Measurements from ENCODE around the gene GIMAP1.

GIMAP1 gene

DNA sequence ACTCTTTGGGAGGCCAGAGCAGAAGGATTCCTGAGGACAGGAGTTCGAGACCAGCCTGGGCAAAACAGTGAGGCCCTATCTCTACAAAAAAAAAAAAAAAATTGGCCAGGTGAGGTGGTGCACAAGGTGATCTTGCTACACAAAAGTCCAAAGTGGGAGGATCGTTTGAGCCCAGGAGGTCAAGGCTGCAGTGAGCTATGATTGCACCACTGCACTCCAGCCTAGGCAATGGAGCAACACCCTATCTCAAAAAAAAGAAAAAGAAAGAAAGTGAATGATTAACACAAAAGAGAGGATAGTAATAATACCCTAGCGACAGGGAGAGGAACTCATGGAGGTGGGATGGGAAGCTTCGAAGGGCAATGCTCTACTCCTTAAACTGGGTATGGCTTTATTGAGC is 53.4 kb downstream of the GIMAP1 start:
- Histone ChIP-seq H3K4me3 (ENCODE audit: low read length in 2 of 2) (no peak overlapping the region), H2BK12ac (ENCODE audit: low read length) (no peak overlapping the region), H4K8ac (ENCODE audit: low read depth, low read length) (no peak overlapping the region), H3K14ac (ENCODE audit: low read length) (no peak overlapping the region), H3K79me1 (ENCODE audit: low read depth, low read length) (no peaks in the 10 kb centered on the region), H3K4me1 (ENCODE audit: control insufficient read depth in 2 of 2, insufficient read depth in 1 of 2, low read depth in 1 of 2, low read length in 2 of 2) (no peaks in the 10 kb centered on the region), H3K23ac (ENCODE audit: low read depth, low read length, poor library complexity) (no peak overlapping the region), H2BK15ac (ENCODE audit: low read length) (no peak overlapping the region), H2AFZ (ENCODE audit: low read length) (no peak overlapping the region), H3K4me2 (ENCODE audit: insufficient read depth, low read length, poor library complexity, severe bottlenecking) (no peak overlapping the region), H2BK5ac (ENCODE audit: low read length) (no peak overlapping the region), H2BK120ac (ENCODE audit: low read depth, low read length) (no peak overlapping the region), H3K4ac (ENCODE audit: low read length) (no peak overlapping the region), H3K27me3 (ENCODE audit: control insufficient read depth in 3 of 3, insufficient read depth in 3 of 3, low read depth in 1 of 3, low read length in 3 of 3) (no peaks in the 10 kb centered on the region), H3K27ac (replicated peaks; ENCODE audit: low read length) (no peak overlapping the region), H4K91ac (ENCODE audit: low read depth, low read length, poor library complexity) (no peak overlapping the region), H3K18ac (ENCODE audit: low read length) (no peak overlapping the region), H3K9me3 (replicated peaks in 1 of 2; ENCODE audit: control insufficient read depth in 2 of 2, insufficient read depth in 1 of 2, low read depth in 1 of 2, low read length in 2 of 2) (no peaks in the 10 kb centered on the region), H2AK5ac (ENCODE audit: low read depth, low read length) (no peak overlapping the region), H3K36me3 (replicated peaks in 1 of 2; ENCODE audit: control insufficient read depth in 2 of 2, insufficient read depth in 2 of 2, low read length in 2 of 2) (no peaks in the 10 kb centered on the region), H3K9ac (ENCODE audit: low read depth, low read length, poor library complexity) (no peak overlapping the region)
- DNase-seq (ENCODE audit: low spot score), result no peak
- no CpG with 5 or more reads among the region's 4 CpGs for WGBS, 2 donors (ENCODE audit: extremely low coverage in 2 of 2, insufficient read length in 2 of 2, insufficient replicate concordance in 1 of 2)

Data from neuronal stem cell (in vitro differentiated cells).